Hepatocyte (in vitro differentiated cells): Measurements from ENCODE around the gene PPA2.

Experiments used
- CTCF ChIP-seq: fragments of 200-600 bp; sonication (generic); IDR thresholded peaks from 2 replicates; pipeline ENCODE4 v1.5.1; 2016; ENCODE audit warnings: antibody characterized with exemption, mild to moderate bottlenecking; ENCODE audit not compliant: poor library complexity
- EZH2 ChIP-seq: fragments of 200-600 bp; sonication (generic); IDR thresholded peaks from 2 replicates; pipeline ENCODE4 v1.6.1; 2016; ENCODE audit warnings: antibody characterized with exemption, mild to moderate bottlenecking, borderline replicate concordance

- TF ChIP-seq CTCF (no peak), EZH2 (no peak)
These were observed 41.4 kb downstream of the PPA2 start for GRCh38 chr4:105432438-105432837.
